ENCODE data around the gene QSOX2.

- TF ChIP-seq CTCF (IDR thresholded peaks at IDR 0.05) (no peak), POLR2A (IDR thresholded peaks at IDR 0.05) (no peak)
Measured at GRCh38 chr9:136230773-136231172, 14.8 kb downstream of the QSOX2 start.

Measured in Peyer's patch (tissue), 4 donors.